ENCODE data around the gene ABCA12.

ABCA12 gene

GRCh38 chr2:215049341-215049740 is 89.1 kb downstream of the ABCA12 start:
- DNase-seq (ENCODE audit: insufficient read length, low spot score) (no peak), FAIRE-seq (no peak)

GRCh38 chr2:215038421-215038820 is 100.0 kb downstream of the ABCA12 start:
- FAIRE-seq (no peak), DNase-seq (ENCODE audit: insufficient read length, low spot score) (no peak)

- FAIRE-seq, result no peak
These were observed 102.1 kb downstream of the ABCA12 start for GRCh38 chr2:215036314-215036713.

GRCh38 chr2:215034154-215034553 is 104.3 kb downstream of the ABCA12 start:
- DNase-seq (ENCODE audit: insufficient read length, low spot score) (no peak), FAIRE-seq (no peak)

More at GRCh38 chr2:215036314-215036713, 102.1 kb downstream of the ABCA12 start:
- no peak for DNase-seq (ENCODE audit: insufficient read length, low spot score)

GRCh38 chr2:215032153-215032552 is 106.3 kb downstream of the ABCA12 start:
- DNase-seq (ENCODE audit: insufficient read length, low spot score) (no peak), FAIRE-seq (no peak)

- DNase-seq (ENCODE audit: insufficient read length, low spot score) (no peak), FAIRE-seq (no peak)
These were observed 107.1 kb downstream of the ABCA12 start for GRCh38 chr2:215031321-215031720.

GRCh38 chr2:215029936-215030335 is 108.5 kb downstream of the ABCA12 start:
- DNase-seq (ENCODE audit: insufficient read length, low spot score) (no peak), FAIRE-seq (no peak)

GRCh38 chr2:215028231-215028630 is 110.2 kb downstream of the ABCA12 start:
- DNase-seq (ENCODE audit: insufficient read length, low spot score), result peak; percentile 30
- FAIRE-seq, result no peak

GRCh38 chr2:215027779-215028178 is 110.6 kb downstream of the ABCA12 start:
- no peak for FAIRE-seq
- DNase-seq (ENCODE audit: insufficient read length, low spot score), result no peak

- FAIRE-seq, result no peak
- no peak for DNase-seq (ENCODE audit: insufficient read length, low spot score)
These were observed 115.5 kb downstream of the ABCA12 start for GRCh38 chr2:215022910-215023309.

GRCh38 chr2:215022418-215022817 is 116.0 kb downstream of the ABCA12 start:
- FAIRE-seq (no peak), DNase-seq (ENCODE audit: insufficient read length, low spot score) (no peak)

GRCh38 chr2:215020283-215020682 is 118.1 kb downstream of the ABCA12 start:
- FAIRE-seq (no peak), DNase-seq (ENCODE audit: insufficient read length, low spot score) (no peak)

- DNase-seq (ENCODE audit: insufficient read length, low spot score), result no peak
- no peak for FAIRE-seq
These were observed 118.8 kb downstream of the ABCA12 start for GRCh38 chr2:215019521-215020145.

GRCh38 chr2:215019085-215019484 is 119.3 kb downstream of the ABCA12 start:
- FAIRE-seq, result no peak
- DNase-seq (ENCODE audit: insufficient read length, low spot score), result no peak

GRCh38 chr2:215015421-215015820 is 123.0 kb downstream of the ABCA12 start:
- FAIRE-seq (no peak), DNase-seq (ENCODE audit: insufficient read length, low spot score) (no peak)

- DNase-seq (ENCODE audit: insufficient read length, low spot score) (no peak), FAIRE-seq (no peak)
These were observed 128.0 kb downstream of the ABCA12 start for GRCh38 chr2:215010390-215010789.

- DNase-seq (ENCODE audit: insufficient read length, low spot score) (no peak), FAIRE-seq (no peak)
These were observed 135.4 kb downstream of the ABCA12 start for GRCh38 chr2:215003001-215003400.

GRCh38 chr2:215002500-215002899 is 135.9 kb downstream of the ABCA12 start:
- DNase-seq (ENCODE audit: insufficient read length, low spot score) (peak; percentile 25), FAIRE-seq (no peak)

- FAIRE-seq, result no peak
- no peak for DNase-seq (ENCODE audit: insufficient read length, low spot score)
These were observed 137.7 kb downstream of the ABCA12 start for GRCh38 chr2:215000721-215001120.

GRCh38 chr2:214995926-214996670 is 142.3 kb downstream of the ABCA12 start:
- no peak for FAIRE-seq
- no peak for DNase-seq (ENCODE audit: insufficient read length, low spot score)

GRCh38 chr2:214995409-214995808 is 143.0 kb downstream of the ABCA12 start:
- FAIRE-seq, result no peak
- no peak for DNase-seq (ENCODE audit: insufficient read length, low spot score)

- FAIRE-seq, result no peak
- no peak for DNase-seq (ENCODE audit: insufficient read length, low spot score)
These were observed 145.5 kb downstream of the ABCA12 start for GRCh38 chr2:214992911-214993310.
